SU-DHL-6 (cell line): ENCODE results near the gene FHAD1.

Experiments used
- EZH2phosphoT487 ChIP-seq: fragments of 200-600 bp; sonication (generic), shearing (Covaris generic); conservative IDR thresholded peaks from 2 replicates; pipeline ENCODE4 v1.6.1; 2018; ENCODE audit warnings: mild to moderate bottlenecking, antibody characterized with exemption, low read length, moderate library complexity, mixed read lengths
- TF ChIP-seq, protein P1 (sequence below): fragments of 200-600 bp; sonication (generic); IDR thresholded peaks from one replicate; pipeline ENCODE4 v1.5.1; 2017; ENCODE audit warnings: antibody characterized with exemption, mild to moderate bottlenecking, low read length, moderate library complexity; ENCODE audit not compliant: insufficient read depth, poor library complexity, severe bottlenecking

DNA sequence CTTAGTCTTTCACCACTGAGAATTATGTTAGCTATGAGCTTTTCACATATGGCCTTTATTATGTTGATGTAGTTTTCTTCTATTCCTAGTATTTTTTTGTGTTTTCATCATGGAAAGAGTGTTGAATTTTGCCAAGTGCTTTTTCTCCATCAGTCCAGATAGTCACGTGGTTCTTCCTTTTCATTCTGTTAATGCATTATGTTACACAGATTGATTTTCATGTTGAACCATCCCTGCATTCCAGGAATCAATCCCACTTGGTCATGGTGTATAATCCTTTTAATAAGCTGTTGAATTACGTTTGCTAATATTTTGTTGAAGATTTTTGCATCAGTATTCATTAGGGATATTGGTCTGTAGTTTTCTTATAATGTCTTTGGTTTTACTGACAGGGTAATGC, 17.7 kb downstream of the FHAD1 start:
- TF ChIP-seq, protein P1, sequence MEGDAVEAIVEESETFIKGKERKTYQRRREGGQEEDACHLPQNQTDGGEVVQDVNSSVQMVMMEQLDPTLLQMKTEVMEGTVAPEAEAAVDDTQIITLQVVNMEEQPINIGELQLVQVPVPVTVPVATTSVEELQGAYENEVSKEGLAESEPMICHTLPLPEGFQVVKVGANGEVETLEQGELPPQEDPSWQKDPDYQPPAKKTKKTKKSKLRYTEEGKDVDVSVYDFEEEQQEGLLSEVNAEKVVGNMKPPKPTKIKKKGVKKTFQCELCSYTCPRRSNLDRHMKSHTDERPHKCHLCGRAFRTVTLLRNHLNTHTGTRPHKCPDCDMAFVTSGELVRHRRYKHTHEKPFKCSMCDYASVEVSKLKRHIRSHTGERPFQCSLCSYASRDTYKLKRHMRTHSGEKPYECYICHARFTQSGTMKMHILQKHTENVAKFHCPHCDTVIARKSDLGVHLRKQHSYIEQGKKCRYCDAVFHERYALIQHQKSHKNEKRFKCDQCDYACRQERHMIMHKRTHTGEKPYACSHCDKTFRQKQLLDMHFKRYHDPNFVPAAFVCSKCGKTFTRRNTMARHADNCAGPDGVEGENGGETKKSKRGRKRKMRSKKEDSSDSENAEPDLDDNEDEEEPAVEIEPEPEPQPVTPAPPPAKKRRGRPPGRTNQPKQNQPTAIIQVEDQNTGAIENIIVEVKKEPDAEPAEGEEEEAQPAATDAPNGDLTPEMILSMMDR: no peak
- no peak for TF ChIP-seq EZH2phosphoT487
